Testis (tissue), 2 donors: Measurements from ENCODE around the gene SDC3.

ENCODE experiments used
- CTCF ChIP-seq, 3 experiments: fragments of 450-650 bp in 2 of 3; fragments of 200-600 bp in 1 of 3; sonication (generic) in 1 of 3; IDR thresholded peaks; one replicate each; pipeline ENCODE4 v1.5.1; 2016 to 2019; ENCODE audit warnings: antibody characterized with exemption in 3 of 3, mild to moderate bottlenecking in 2 of 3, moderate library complexity in 1 of 3
- POLR2A ChIP-seq: fragments of 450-650 bp; IDR thresholded peaks from one replicate; pipeline ENCODE4 v1.6.1; 2017; ENCODE audit warnings: antibody characterized with exemption, mild to moderate bottlenecking, moderate library complexity

DNA sequence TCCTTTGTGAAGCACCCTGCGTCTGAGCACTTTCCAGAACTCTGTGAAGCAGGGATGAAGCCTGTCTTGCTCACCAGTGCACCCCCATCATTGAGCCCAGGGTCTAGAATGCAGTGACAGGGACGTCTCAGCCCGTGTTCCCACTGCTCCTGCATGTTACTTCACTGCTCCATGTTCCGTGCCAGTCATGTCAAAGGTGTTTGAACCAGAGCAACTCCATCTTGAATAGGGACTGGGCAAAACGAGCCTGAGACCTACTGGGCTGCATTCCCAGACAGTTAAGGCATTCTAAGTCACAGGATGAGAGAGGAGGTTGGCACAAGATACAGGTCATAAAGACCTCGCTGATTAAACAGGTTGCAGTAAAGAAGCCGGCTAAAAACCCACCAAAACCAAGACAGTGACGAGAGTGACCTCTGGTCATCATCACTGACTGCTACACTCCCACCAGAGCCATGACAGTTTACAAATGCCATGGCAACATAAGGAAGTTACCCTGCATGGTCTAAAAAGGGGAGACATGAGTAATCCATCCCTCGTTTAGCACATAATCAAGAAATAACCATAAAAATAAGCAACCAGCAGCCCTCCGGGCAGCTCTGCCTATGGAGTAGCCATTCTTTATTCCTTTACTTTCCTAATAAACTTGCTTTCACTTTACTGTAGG is 63.2 kb downstream of the SDC3 start:
- TF ChIP-seq CTCF (IDR thresholded peaks at IDR 0.05) (no peak), POLR2A (no peak)
